DMS153 treated with DMSO at 0.1 percent for 48 hours (cell line): ENCODE results near the gene GXYLT2.

ENCODE experiments used
- DNase-seq: peaks from one replicate; lab custom pipeline; 2025; ENCODE audit not compliant: unreplicated experiment; lab: John Stamatoyannopoulos, UW

Gene GXYLT2

DNA sequence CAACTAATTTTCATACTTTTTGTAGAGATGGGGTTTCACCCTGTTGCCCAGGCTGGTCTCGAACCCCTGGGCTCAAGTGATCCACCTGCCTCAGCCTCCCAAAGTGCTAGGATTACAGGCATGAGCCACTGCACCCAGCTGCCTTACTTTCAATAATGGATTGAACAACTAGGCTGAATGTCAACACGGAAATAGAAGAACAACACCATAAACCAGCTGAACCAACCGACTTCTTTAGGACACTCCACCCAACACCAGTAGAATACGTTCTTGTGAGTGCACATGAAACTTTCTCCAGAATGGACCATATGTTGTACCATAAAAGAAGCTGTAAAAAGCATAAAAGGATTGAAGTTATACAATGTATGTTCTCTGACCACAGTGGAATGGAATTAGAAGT, 42.9 kb downstream of the GXYLT2 start:
- DNase-seq: no peak

DNA sequence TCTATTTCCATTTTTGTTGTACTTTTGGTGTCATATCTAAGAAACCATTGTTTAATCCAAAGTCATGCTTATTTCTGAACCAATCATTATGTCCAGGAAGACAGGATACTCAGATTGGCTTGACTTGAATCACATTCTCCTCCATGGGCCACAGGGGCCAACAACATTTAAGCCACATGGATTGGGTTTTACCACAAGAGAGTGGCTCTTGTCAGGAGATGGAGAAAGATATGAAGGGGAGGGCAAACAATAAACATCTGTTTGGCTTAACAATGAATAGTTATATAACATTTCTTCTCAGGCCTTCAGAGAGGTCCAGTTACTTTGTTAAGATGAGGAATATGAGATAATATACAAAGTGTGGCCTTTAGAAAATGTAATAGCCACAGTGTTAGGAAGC, 44.6 kb downstream of the GXYLT2 start:
- no peak for DNase-seq

DNA sequence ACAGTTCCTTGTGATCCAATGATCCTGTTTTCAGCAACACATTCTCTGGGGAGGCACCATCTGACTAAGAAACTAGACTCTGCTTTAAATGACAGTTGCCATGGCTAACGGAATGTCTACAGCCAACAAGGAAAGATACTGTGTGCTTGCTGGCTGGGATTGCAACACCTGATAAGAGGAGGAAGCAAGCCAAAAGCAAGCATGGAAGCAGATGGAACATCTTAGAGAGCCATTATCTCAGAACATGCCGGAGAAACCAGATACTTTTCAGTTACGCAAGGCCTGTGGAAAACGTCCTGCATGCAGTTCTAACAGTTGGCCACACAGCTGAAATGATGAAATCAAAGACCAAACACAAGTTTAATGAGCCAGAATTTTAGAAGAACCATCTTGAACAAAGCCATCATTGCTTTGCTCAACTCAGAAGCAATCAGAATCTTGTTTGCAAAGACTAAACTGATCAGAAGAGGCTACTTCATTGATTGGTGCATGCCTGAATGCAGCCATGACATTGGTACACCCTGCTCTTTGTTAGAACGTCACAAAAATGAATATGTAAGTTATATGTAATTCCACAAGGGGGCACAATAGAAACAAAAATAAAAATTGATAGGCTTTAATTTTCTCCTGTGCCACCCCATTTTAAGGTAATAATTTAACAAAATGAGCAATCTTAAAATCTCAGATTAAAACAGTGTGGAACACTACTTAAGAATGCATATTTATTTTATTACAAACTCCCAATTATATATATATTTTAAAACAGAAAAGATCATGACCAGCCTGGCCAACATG, 50.8 kb downstream of the GXYLT2 start:
- peak; percentile 5 for DNase-seq

DNA sequence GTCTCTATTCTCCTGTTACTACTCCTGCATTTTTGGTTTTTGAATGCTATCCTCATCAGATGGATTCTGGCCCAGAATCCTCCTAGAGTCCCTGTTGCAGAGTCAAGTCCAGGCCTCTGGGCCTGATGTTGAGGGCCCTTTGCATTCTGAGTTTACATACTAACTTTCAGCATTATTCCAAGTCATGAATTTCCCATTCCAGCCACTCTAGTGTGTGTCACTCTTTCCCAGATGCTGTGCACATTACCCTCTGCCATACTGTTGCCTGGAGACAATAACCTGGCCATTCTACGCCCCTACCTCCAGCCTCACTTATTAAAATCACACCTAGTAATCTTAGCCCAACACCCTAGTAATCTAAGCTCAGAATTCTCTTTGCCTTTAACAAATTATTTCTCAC, 53.4 kb downstream of the GXYLT2 start:
- no peak for DNase-seq

DNA sequence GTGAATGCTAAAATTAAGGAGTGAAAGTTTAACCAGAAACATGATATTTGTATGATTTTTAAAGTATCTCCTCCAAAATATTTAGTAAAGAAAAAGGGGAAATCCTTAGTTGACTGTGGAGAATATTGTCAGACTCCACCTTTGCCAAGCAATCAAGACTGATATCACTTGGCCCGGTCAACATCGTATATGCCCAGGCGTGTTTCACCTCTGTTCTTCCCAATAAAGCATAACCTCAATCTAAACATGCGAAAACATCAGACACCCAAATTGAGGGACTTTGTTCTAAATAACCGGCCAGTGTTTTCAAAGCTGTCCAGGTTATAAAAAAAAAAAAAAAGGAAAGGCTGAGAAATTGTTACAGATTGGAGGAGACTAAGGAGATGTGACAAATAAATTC, 54.6 kb downstream of the GXYLT2 start:
- no peak for DNase-seq

DNA sequence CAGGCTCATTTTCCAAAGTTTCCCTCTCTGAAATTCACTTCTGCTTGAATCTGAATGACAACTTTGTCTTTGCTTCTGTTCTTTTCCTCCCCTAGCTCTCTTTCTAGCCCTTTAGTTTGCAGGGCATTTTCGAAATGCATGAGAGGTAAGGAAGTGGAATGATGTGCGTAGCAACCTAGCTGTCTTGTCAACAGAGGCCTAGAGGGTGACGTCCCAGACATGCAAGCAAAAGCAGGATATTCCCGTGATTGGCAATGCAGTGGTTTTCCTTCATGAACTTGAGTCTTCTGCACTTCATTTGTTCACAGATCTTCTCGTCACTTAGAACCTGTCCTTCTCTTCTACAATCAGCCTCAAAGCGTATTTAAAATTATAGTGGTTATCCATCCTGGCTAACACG, 56.9 kb downstream of the GXYLT2 start:
- no peak for DNase-seq

DNA sequence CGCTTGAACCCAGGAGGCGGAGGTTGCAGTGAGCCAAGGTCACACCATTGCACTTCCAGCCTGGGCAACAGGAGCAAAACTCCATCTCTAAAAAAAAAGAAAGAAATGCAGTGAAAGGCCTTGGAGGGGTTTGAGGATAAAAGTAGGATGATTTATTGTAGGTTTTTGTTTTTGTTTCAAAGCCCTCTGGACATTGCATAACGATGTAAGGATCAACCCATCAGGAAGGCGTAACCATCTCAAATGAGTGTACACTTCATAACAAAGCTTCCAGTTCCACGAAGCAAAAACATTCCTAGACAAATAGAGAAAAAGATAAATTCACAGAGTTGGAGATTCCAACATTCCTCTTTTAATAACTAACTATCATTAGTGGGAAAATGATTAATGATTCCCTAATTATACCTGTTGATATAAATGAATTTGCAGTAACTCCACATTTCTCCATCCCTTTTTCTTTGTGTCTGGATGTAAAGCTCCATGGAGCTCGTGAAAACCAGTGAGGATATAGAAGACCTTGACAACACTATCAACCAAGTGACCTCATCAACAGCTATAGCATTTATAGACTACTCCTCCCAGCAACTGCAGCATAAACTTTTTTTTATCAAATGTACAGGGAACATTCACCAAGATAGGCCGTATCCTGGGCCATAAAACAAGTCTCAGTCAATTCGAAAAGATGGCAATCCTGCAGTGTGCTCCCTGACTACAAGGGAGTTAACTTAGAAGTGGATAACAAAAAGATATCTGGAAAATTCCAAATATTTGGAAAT, 60.1 kb downstream of the GXYLT2 start:
- DNase-seq: no peak

DNA sequence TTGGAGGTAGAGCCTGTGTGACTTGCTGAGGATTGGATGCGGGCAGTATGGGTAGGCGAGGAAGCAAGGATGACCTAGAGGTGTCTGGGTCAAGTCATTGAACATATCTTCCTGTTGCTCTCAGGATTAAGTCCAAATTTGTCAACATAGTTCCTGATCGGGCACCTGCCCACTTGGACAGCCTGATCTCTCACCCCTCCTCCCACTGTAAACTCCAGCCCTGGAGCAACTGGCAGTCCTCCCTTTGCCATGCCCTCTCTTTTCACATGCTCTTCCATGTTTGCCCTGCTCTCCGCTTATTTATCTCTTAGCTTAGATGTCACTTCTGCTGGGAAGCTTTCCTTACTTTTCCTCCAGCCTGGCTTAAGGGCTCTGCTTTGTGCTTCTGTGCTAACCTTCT, 61.2 kb downstream of the GXYLT2 start:
- DNase-seq: no peak

DNA sequence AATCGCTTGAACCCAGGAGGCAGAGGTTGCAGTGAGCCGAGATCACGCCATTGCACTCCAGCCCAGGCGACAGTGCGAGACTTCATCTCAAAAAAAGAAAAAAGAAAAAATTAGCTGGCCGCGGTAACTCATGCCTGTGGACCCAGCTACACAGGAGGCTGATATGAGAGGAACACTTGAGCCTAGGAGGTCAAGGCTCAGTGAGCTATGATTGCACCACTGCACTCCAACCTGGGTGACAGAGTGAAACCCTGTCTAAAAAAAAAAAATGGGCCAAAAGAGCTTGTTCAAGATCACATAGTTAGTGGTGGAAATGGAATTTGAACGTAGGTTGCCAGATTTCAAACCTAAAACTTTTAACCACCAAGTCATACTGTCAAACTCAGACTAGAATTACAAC, 62.5 kb downstream of the GXYLT2 start:
- DNase-seq: no peak

DNA sequence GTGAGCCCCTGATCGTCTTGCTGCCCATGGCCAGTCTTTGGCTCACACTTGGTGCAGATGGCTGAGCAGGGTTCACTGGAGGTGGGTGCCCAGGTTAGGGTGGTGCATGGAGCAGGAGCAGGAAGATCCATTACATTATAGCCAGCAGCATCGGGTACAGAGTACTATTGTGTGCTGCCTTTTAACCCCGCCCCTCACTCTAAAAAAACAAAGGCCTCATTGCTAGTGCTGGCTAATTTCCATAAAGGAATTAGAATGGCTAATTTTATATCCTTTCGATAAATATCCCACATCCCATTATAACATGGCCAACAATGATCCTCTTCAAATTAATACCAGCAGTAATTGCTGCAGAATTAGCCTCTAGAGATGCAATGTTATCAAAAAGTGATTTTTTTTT, 63.0 kb downstream of the GXYLT2 start:
- DNase-seq: no peak

DNA sequence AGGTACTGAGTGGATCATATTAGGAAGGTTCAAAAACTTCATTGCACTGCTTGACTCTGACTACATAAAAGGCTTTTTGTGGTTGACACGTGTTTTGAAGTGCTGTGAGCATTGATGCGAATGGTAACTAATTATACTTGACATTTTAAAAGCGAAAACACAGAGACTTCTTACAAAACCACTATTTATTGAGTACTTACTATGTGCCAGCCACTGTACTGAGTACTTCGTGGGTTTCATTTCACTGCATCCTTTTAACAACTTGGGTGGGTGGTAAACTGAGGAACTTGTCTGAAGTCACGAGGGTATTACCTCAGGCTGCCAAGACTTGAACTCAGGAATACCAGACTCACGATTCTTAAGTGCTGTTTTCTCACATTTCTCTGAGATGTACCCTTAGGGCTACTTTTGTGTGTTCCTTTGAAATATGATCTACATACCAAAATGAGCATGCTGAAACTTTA, 63.4 kb downstream of the GXYLT2 start:
- DNase-seq: no peak

DNA sequence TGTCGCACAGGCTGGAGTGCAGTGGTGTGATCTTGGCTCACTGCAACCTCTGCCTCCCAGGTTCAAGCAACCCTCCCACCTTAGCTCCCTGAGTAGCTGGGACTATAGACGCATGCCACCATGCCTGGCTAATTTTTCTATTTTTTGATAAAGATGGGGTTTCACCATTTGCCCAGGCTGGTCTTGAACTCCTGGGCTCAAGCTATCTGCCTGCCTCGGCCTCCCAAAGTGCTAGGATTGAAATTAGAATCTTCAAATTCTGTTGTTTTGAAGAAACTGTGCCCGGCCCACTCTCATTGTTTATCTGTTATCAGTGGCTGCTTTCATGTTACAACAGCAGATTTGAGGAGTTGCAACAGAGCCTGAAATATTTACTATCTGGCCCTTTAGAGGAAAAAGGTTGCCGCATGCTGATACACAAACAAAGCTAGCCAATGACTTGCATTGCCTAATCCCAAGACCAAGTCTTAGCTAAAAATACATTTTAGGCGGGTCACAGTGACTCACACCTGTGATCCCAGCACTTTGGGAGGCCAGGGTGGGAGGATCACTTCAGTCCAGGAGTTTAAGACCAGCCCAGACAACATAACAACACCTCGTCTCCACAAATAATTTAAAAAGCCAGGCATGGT, 65.6 kb downstream of the GXYLT2 start:
- no peak for DNase-seq

DNA sequence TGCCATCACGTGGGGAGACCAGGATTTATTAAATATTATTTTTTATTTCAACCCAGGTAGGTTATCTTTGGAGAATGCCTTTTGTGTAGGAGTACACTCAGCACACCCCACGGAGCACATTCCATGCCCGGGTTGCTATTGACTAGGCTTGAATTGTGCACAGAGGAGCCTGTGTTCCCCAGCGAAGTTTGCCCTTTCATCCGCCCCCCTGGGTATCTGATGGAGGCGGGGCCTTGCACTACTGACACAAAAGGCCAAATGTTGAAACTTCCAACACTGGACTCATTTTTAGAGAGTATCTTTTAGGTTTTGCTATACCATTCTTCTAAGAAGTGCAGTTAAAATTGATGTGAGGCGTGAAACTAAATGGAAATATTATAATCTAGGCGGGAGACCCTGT, 69.5 kb downstream of the GXYLT2 start:
- no peak for DNase-seq

DNA sequence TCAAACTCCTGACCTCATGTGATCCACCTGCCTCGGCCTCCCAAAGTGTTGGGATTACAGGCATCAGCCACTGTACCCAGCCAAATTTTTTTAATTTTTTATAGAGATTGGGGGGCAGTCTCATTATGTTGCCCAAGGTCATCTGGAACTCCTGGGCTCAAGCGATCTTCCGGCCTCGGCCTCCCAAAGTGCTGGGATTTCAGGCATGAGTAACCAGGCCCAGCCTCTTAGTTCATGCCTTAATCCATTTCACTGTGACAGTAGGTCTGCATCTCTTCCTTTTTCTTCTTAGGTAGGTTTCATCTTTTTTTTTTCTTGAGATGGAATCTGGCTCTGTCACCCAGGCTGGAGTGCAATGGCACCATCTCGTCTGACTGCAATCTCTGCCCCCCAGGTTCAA, 71.5 kb downstream of the GXYLT2 start:
- no peak for DNase-seq

DNA sequence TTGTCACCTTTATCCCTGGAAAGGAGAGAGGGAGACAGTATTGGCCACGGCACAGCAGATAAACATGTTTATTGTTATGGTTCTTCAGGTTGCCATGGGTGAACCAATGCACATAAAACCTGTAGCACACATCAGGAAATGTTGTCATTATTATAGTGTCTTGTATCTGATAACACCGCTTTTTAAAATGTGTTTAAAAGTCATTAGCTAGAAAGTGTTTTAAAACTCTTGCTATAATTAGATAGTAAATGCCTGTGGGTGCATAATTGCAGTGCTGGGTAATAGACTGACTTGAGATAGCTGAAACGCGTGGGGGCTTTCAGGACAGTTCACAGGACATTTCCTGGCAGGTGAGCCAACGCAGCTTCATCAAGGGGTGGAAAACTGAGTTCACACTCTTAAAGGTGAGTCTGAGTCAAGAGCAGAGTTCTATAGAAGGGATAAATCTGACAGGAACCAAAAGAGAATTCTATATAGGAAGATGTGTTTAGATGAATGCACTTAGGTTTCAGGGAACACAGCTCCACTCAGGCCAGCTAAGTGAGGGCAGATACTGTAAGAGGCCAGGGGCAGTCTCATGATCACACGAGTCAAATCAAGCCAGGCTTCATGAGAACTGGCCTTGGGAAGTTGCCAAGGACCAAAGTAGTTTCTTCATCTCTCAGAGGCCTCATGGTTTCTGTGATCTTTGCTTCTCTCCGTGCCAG, 73.1 kb downstream of the GXYLT2 start:
- peak; percentile 18 for DNase-seq

DNA sequence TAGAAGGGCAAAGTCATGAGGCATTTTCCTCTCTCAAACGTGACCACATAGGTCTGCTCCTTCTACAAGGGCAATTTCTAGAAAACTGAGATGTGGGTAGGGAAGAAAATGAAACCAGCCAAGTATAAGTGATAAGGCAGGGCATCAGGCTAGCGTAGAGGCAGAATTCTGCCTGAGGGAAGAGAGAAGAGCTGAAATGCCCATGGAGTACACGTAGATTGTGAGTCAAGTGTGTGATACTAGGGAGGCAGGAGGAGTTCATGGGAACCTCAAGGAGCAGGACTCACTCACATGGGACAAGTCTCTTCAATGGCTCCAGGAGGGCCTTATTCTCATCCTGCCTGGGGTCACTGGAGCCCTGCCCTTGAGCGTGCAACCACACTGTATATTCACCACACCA, 73.9 kb downstream of the GXYLT2 start:
- DNase-seq: no peak

DNA sequence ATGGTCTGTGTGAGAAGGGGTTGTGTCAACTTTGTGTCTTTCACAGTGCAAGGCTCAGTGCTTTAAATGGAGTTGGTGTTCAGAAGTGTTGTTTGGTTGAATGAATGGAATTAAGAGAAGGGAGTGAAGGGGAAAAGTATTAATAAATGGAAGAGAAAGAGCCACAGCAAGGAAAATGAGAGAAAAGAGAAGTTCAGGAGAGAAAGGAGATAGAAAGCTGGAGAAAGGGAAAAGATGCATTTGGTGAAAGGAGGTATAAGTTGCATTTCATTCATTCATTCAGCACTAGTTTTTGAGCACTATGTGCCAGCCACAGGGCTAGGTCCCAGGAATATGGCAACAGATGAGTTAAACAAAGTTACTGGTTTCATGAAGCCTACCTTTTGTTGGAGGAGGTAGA, 74.5 kb downstream of the GXYLT2 start:
- DNase-seq: no peak

DNA sequence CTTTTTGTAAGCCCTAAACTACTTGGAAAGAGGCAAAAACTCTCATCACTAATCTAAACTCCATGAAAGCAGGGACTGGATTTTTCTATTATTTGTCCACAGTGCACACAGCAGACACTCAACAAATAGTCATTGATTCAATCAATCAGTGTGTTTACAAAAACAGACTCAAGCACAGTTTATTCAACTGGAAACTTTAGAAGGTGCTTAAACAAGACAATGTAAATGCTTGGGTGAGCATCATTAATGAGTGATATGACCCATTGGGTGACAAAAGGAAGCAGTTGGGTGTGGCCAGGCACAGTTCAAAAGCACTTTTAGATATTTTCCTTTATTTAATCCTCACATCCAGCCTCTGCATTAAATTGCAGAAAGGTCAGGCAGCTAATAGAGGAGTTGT, 76.8 kb downstream of the GXYLT2 start:
- no peak for DNase-seq

DNA sequence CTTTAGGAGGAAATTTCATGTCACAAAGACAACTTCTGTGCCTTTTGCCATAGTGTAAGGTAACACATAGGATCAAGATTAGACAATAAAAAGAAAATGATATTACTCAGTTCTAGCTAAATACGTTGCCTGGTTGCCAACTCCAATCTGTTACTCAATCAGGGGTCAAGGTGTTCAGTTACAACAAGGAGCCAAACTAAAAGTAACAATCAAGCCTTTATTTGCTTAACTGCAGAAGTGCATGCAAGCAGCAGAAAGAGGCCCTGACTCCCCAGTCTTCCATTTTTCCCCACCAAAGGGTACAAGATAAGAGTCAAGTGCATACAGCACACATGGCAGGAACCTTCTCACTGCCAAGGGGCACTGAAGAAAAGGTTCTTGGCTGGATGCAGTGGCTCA, 80.4 kb downstream of the GXYLT2 start:
- DNase-seq: no peak

DNA sequence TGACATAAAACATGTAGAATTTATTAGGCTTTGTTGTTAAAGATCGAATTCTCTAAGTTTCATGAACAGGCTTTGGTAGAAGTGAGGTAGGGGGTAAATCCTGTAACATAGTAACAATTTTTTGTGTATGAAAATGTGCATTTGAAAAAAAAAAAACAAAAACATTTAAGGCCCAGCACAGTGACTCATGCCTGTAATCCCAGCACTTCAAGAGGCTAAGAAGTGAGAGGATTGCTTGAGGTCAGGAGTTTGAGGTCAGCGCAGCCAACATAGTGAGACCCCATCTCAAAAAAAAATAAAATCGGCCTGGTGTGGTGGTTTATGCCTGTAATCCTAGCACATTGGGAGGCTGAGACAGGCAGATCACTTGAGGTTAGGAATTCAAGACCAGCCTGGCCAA, 81.9 kb downstream of the GXYLT2 start:
- DNase-seq: no peak

DNA sequence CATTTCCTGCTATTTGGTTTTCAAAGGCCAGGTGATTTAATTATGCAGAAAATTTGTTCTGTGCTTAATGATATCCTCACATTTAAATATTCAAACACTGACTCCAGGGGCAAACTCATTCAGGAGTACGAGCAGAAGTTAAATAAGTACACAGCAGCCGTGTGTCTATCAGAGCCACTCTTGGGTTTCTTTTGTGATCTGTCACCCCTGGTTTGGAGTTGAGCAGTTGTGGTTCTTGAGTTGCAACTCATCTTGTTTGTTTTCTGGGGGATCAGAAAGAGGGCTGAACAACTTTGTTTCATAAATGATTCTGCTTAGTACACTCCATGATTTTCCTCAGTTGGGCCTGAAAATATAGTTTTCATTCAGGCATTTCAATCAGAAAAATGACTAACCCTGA, 83.1 kb downstream of the GXYLT2 start:
- DNase-seq: no peak

DNA sequence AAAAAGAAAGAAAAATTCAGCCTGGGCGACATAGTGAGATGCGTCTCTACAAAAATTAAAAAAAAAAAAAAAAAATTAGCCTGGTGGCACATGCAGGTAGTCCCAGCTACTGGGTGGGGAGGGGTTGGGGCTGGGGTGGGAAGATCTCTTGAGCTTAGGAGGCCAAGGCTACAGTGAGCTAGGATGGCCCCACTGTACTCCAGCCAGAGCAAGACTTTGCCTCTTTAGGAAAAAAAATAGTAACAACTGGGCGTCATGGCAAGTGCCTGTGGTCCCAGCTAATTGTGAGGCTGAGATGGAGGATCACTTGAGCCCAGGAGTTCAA, 84.8 kb downstream of the GXYLT2 start:
- no peak for DNase-seq
